Nephron progenitor cell (in vitro differentiated cells): Measurements from ENCODE around the gene GSTT2.

Experiments
- DNase-seq: peaks from one replicate; pipeline ENCODE4 v3.0.0; 2021
- H3K27ac Mint-ChIP-seq: 2 replicates; pipeline ENCODE4 v1.8.0; 2021; ENCODE audit warnings: mild to moderate bottlenecking, moderate library complexity, mixed read lengths
- H3K27me3 Mint-ChIP-seq: 2 replicates; pipeline ENCODE4 v1.8.0; 2021; ENCODE audit warnings: mild to moderate bottlenecking, low read depth, mixed read lengths; ENCODE audit not compliant: poor library complexity
- H3K36me3 Mint-ChIP-seq: 2 replicates; pipeline ENCODE4 v1.8.0; 2021; ENCODE audit warnings: low read depth, mixed read lengths
- H3K4me1 Mint-ChIP-seq: 2 replicates; pipeline ENCODE4 v1.8.0; 2021; ENCODE audit warnings: mixed read lengths
- H3K4me3 Mint-ChIP-seq: 2 replicates; pipeline ENCODE4 v1.8.0; 2021; ENCODE audit warnings: mild to moderate bottlenecking, moderate library complexity, mixed read lengths
- H3K9me3 Mint-ChIP-seq: 2 replicates; pipeline ENCODE4 v1.8.0; 2021; ENCODE audit warnings: mild to moderate bottlenecking, moderate library complexity, mixed read lengths
- TF ChIP-seq, protein P1 (sequence below): fragments of 200-600 bp; sonication (generic); IDR thresholded peaks from 2 replicates; pipeline ENCODE4 v1.5.0; 2021; ENCODE audit warnings: antibody characterized with exemption

GSTT2 gene

DNA sequence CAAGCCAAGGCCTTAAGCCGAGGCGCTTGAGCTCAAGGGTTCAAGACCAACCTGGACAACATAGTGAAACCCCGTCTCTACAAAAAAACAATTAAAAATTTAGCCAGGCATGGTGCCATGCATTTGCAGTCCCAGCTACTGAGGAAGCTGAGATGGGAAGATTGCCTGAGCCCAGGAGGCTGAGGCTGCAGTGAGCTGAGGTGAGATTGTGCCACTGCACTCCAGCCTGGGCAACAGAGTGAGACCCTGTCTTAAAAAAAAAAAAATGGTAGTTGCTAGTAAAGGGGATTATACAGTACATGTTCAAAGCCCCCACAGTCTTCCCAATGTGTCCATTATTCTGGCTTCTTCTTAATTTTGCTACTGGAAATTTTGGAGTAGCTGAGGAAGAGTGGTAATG is 49.4 kb downstream of the GSTT2 start:
- peaks cover 20% of the 10 kb centered on the region for H3K4me1 Mint-ChIP-seq
- peaks cover 23% of the 10 kb centered on the region for H3K36me3 Mint-ChIP-seq
- TF ChIP-seq, protein P1, sequence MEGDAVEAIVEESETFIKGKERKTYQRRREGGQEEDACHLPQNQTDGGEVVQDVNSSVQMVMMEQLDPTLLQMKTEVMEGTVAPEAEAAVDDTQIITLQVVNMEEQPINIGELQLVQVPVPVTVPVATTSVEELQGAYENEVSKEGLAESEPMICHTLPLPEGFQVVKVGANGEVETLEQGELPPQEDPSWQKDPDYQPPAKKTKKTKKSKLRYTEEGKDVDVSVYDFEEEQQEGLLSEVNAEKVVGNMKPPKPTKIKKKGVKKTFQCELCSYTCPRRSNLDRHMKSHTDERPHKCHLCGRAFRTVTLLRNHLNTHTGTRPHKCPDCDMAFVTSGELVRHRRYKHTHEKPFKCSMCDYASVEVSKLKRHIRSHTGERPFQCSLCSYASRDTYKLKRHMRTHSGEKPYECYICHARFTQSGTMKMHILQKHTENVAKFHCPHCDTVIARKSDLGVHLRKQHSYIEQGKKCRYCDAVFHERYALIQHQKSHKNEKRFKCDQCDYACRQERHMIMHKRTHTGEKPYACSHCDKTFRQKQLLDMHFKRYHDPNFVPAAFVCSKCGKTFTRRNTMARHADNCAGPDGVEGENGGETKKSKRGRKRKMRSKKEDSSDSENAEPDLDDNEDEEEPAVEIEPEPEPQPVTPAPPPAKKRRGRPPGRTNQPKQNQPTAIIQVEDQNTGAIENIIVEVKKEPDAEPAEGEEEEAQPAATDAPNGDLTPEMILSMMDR: no peak
- H3K27me3 Mint-ChIP-seq: no peaks in the 10 kb centered on the region
- DNase-seq: no peak
- H3K9me3 Mint-ChIP-seq: peaks cover 10% of the 10 kb centered on the region
- H3K27ac Mint-ChIP-seq: no peak overlapping the region
- no peak overlapping the region for H3K4me3 Mint-ChIP-seq

DNA sequence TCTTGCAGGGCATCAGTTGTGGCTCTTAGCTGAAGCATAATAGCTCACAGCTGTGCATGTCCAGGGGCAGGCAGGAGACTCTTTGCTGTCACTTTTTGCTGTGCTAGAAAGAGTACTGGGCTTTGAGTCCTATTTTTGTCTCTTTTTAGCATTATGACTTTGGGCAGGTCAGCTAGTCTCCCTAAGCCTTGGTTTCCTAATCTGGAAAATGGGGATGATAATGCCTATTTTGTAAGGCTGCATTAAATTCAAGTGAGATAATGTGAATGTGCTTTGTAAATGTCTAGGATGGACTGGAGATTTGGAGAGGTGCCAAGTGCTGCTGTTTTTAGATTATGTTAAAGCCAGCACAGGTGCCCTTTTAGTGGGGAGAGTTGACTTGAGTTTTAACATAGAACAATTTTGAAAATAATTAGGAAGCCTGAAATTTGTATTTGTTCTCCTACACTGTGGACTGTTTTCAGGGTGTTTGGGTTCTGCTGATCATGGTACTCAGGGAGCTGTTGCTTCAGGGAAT is 50.3 kb downstream of the GSTT2 start:
- DNase-seq: no peak
- Mint-ChIP-seq H3K27ac (no peak overlapping the region), H3K27me3 (no peaks in the 10 kb centered on the region), H3K9me3 (peaks cover under 1% of the 10 kb centered on the region), H3K4me3 (no peak overlapping the region), H3K36me3 (peaks cover 13% of the 10 kb centered on the region), H3K4me1 (peaks cover 16% of the 10 kb centered on the region)
- TF ChIP-seq, protein P1: no peak
